ENCODE data around the gene ZNF583.

ZNF583 gene

GRCh38 chr19:56476093-56476492 lies 72.0 kb downstream of the ZNF583 start:
- no peak for DNase-seq

All from NCI-H774 (cell line).